ENCODE results near the gene FGGY.

The FGGY gene

DNA sequence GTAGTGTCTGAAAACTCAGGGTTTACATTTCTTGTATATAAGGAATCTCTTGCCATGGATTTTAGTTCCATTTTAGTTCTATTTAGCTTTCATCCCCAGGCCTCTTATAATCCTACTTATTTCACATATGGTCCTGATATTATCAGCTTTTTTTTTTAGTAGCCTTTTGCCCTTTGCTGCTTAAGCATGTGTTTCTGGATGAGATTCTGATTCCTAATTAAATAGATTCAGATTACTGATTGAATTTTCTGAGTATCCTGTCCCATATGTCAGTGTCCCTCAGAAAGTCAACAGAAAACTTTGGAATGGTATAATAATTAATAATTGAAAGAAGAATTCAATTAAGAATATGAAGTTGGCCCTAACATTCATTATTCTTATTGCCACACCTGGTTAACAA, 383.1 kb downstream of the FGGY start:
- TF ChIP-seq, protein P1, sequence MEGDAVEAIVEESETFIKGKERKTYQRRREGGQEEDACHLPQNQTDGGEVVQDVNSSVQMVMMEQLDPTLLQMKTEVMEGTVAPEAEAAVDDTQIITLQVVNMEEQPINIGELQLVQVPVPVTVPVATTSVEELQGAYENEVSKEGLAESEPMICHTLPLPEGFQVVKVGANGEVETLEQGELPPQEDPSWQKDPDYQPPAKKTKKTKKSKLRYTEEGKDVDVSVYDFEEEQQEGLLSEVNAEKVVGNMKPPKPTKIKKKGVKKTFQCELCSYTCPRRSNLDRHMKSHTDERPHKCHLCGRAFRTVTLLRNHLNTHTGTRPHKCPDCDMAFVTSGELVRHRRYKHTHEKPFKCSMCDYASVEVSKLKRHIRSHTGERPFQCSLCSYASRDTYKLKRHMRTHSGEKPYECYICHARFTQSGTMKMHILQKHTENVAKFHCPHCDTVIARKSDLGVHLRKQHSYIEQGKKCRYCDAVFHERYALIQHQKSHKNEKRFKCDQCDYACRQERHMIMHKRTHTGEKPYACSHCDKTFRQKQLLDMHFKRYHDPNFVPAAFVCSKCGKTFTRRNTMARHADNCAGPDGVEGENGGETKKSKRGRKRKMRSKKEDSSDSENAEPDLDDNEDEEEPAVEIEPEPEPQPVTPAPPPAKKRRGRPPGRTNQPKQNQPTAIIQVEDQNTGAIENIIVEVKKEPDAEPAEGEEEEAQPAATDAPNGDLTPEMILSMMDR (IDR thresholded peaks at IDR 0.05; ENCODE audit: borderline replicate concordance, extremely low read depth, low read length, poor library complexity, severe bottlenecking), result no peak
- no peak for TF ChIP-seq EZH2 (IDR thresholded peaks at IDR 0.05; ENCODE audit: borderline replicate concordance, low read depth, low read length, severe bottlenecking)
- H3K4me1 ChIP-seq (ENCODE audit: insufficient read depth, low read length), result no peaks in the 10 kb centered on the region
- no peak for ATAC-seq (ENCODE audit: insufficient read depth, low read depth)

DNA sequence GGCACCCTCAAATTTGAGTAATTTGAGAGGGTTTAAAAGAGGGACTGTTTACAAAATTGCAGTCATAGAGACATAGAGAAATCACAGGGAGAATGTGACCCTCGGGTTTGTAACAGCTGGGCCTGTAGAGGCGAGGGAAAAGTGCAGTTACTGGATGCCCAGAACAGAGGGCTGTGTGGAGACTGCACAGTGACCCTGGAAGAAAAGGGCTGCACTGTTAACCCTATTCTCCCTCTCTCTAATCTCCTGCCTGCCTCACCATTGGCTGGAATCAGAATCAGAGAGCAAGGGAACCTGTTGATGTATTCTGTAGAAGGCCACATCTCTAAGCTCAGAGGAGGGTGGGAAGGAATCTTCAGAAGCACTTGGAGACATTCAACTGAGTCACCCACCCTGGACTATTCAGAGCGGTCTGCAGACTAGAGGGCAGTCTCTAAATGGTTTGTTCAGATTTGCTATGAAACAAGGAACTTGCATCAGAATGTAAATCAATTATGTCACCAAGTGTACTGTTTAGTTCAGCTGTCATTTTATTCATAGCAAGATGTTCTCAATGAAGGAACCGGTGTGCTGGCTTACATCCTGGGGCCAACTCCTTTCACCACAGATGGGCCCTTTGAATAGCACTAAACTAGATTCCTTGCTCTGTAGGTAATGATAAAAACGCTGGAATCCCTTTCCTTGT, 385.6 kb downstream of the FGGY start:
- no peak for DNase-seq
- TF ChIP-seq, protein P1 (IDR thresholded peaks at IDR 0.05; ENCODE audit: borderline replicate concordance, extremely low read depth, low read length, poor library complexity, severe bottlenecking), result no peak
- no peak overlapping the region for H3K4me2 ChIP-seq (ENCODE audit: insufficient read depth, low read length)

More for the DNA sequence above, 383.1 kb downstream of the FGGY start:
- Histone ChIP-seq H3K9ac (ENCODE audit: low read depth, low read length) (no peak overlapping the region), H2AFZ (ENCODE audit: low read depth, low read length) (no peak overlapping the region), H3K4me3 (ENCODE audit: low read depth in 1 of 2, low read length in 2 of 2) (no peak overlapping the region), H3K79me2 (ENCODE audit: insufficient read depth, low read length) (no peaks in the 10 kb centered on the region), H3K27ac (ENCODE audit: low read length) (no peak overlapping the region), H4K20me1 (ENCODE audit: insufficient read depth, low read length) (no peaks in the 10 kb centered on the region), H3K4me2 (ENCODE audit: insufficient read depth, low read length) (no peak overlapping the region), H3K36me3 (ENCODE audit: insufficient read depth, low read length) (no peaks in the 10 kb centered on the region), H3K27me3 (ENCODE audit: insufficient read depth, low read length, poor library complexity) (no peaks in the 10 kb centered on the region), H3K9me3 (ENCODE audit: insufficient read depth, low read length, severe bottlenecking) (no peaks in the 10 kb centered on the region)
- no peak for DNase-seq

DNA sequence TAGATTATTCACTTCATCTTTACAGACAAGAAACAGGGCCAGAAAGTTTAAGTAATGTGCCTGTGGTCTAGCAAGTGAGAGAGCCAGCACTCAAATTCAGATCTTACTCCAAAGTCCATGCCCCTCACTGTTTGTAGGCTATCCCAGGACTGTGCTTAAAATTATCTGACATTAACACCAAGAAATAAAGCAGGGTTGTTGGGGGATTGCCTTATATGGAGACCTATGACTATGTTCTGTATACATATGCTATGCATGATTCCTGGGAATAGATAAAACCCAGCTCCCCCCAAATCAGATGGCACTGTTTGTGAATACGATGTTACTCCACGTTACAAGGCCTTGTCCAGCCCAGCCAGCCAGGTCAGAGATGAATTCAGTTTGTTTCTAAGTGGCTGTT, 386.3 kb downstream of the FGGY start:
- H3K79me2 ChIP-seq (ENCODE audit: insufficient read depth, low read length), result no peaks in the 10 kb centered on the region
- H4K20me1 ChIP-seq (ENCODE audit: insufficient read depth, low read length), result no peaks in the 10 kb centered on the region
- TF ChIP-seq, protein P1 (IDR thresholded peaks at IDR 0.05; ENCODE audit: borderline replicate concordance, extremely low read depth, low read length, poor library complexity, severe bottlenecking), result no peak
- no peak for TF ChIP-seq EZH2 (IDR thresholded peaks at IDR 0.05; ENCODE audit: borderline replicate concordance, low read depth, low read length, severe bottlenecking)
- H3K27me3 ChIP-seq (ENCODE audit: insufficient read depth, low read length, poor library complexity), result no peaks in the 10 kb centered on the region
- H3K27ac ChIP-seq (ENCODE audit: low read length), result no peak overlapping the region
- H3K36me3 ChIP-seq (ENCODE audit: insufficient read depth, low read length), result no peaks in the 10 kb centered on the region
- H3K4me2 ChIP-seq (ENCODE audit: insufficient read depth, low read length), result no peak overlapping the region
- no peak overlapping the region for H2AFZ ChIP-seq (ENCODE audit: low read depth, low read length)
- ATAC-seq (ENCODE audit: insufficient read depth, low read depth) (no peak), DNase-seq (no peak)
- no peak overlapping the region for H3K4me3 ChIP-seq (ENCODE audit: low read depth in 1 of 2, low read length in 2 of 2)
- no peak overlapping the region for H3K9ac ChIP-seq (ENCODE audit: low read depth, low read length)
- no peaks in the 10 kb centered on the region for H3K4me1 ChIP-seq (ENCODE audit: insufficient read depth, low read length)
- H3K9me3 ChIP-seq (ENCODE audit: insufficient read depth, low read length, severe bottlenecking), result no peaks in the 10 kb centered on the region

More for the DNA sequence above, 385.6 kb downstream of the FGGY start:
- H2AFZ ChIP-seq (ENCODE audit: low read depth, low read length), result no peak overlapping the region
- no peaks in the 10 kb centered on the region for H3K79me2 ChIP-seq (ENCODE audit: insufficient read depth, low read length)
- H3K4me1 ChIP-seq (ENCODE audit: insufficient read depth, low read length), result no peaks in the 10 kb centered on the region
- no peaks in the 10 kb centered on the region for H3K36me3 ChIP-seq (ENCODE audit: insufficient read depth, low read length)
- H3K27ac ChIP-seq (ENCODE audit: low read length), result no peak overlapping the region
- no peaks in the 10 kb centered on the region for H4K20me1 ChIP-seq (ENCODE audit: insufficient read depth, low read length)
- H3K4me3 ChIP-seq (ENCODE audit: low read depth in 1 of 2, low read length in 2 of 2), result no peak overlapping the region
- H3K27me3 ChIP-seq (ENCODE audit: insufficient read depth, low read length, poor library complexity), result no peaks in the 10 kb centered on the region
- H3K9ac ChIP-seq (ENCODE audit: low read depth, low read length), result no peak overlapping the region
- ATAC-seq (ENCODE audit: insufficient read depth, low read depth), result no peak
- no peaks in the 10 kb centered on the region for H3K9me3 ChIP-seq (ENCODE audit: insufficient read depth, low read length, severe bottlenecking)

Measured in DND-41 (cell line).